Gastroesophageal sphincter (tissue), 4 donors: Measurements from ENCODE around the gene LCP2. TPM values are rescaled to one million over a fixed set of nuclear protein-coding genes. Genes with fewer than 3 reads are reported as not detected.
A peak's percentile ranks its signal among the peaks of the same experiment; 100 is the strongest.

Source experiments
- ATAC-seq: fragments of 150-250 bp; one replicate; pipeline ENCODE4 v1.9.1; 2016; ENCODE audit warnings: mild to moderate bottlenecking, moderate library complexity
- H3K27ac ChIP-seq, 4 donors: fragments of 200-600 bp; sonication (generic) in 3 of 4; 1 replicate in 3 of 4; 2 replicates in 1 of 4; pipeline ENCODE4 v1.5.1; 2016 to 2019
- H3K27me3 ChIP-seq: fragments of 200-600 bp; sonication (generic); one replicate; pipeline ENCODE4 v1.5.1; 2019
- H3K36me3 ChIP-seq, 2 donors: fragments of 200-600 bp; sonication (generic); one replicate each; pipeline ENCODE4 v1.5.1; 2019; ENCODE audit warnings: control low read depth in 1 of 2
- H3K4me1 ChIP-seq, 3 donors: fragments of 200-600 bp; sonication (generic); 1 replicate in 2 of 3; 2 replicates in 1 of 3; pipeline ENCODE4 v1.5.1; 2016 to 2019; ENCODE audit warnings: control low read depth in 2 of 3
- H3K4me3 ChIP-seq, 2 donors: fragments of 200-600 bp; sonication (generic); one replicate each; pipeline ENCODE4 v1.5.1; 2019; ENCODE audit warnings: mild to moderate bottlenecking in 1 of 2, moderate library complexity in 1 of 2
- H3K9me3 ChIP-seq, 3 donors: fragments of 200-600 bp; sonication (generic); one replicate each; pipeline ENCODE4 v1.5.1; 2017 to 2019; ENCODE audit warnings: control low read depth in 2 of 3
- CTCF ChIP-seq, 4 experiments: fragments of 200-600 bp in 2 of 4; fragments of 450-650 bp in 2 of 4; sonication (generic) in 1 of 4; IDR thresholded peaks; one replicate each; pipeline ENCODE4 v1.5.1; 2017 to 2019; ENCODE audit warnings: antibody characterized with exemption in 4 of 4, mild to moderate bottlenecking in 2 of 4, moderate library complexity in 2 of 4
- EP300 ChIP-seq: sonication (generic); formaldehyde crosslinking; IDR thresholded peaks from one replicate; pipeline ENCODE4 v1.6.1; 2017; ENCODE audit warnings: antibody characterized with exemption, mild to moderate bottlenecking
- POLR2A ChIP-seq, 2 donors: fragments of 450-650 bp; IDR thresholded peaks; one replicate each; pipeline ENCODE4 v1.6.1; 2017; ENCODE audit warnings: antibody characterized with exemption in 2 of 2, mild to moderate bottlenecking in 2 of 2, moderate library complexity in 1 of 2
- POLR2AphosphoS5 ChIP-seq: sonication (generic); formaldehyde crosslinking; IDR thresholded peaks from one replicate; pipeline ENCODE4 v1.6.1; 2017; ENCODE audit warnings: antibody characterized with exemption
- WGBS, 2 donors: methylation state at CpG; one replicate each; pipeline ENCODE4 v1.1.5; 2018; ENCODE audit warnings: low coverage in 1 of 2; 5-methylcytosine and 5-hydroxymethylcytosine counted together
- total RNA-seq, 4 donors: library from RNA; depleted of rRNA; stranded (reverse); fragments of >200 nt; gene quantifications; one replicate each; pipeline ENCODE4 v1.1.0, GENCODE V29; 2016

LCP2 gene
- total RNA-seq, 4 donors from 2014 or later, result 5.5 to 17.0 (median 8.3) TPM

- ATAC-seq, result no peak
- WGBS, 2 donors, result 94 to 100% methylated on average over 2 of the region's 8 CpGs
- Histone ChIP-seq H3K9me3 (no peaks in the 10 kb centered on the region), H3K27ac (no peak overlapping the region), H3K36me3 (no peaks in the 10 kb centered on the region), H3K4me3 (no peak overlapping the region), H3K4me1 (peaks cover 0 to 16% (median 4%) of the 10 kb centered on the region in 3 donors), H3K27me3 (no peaks in the 10 kb centered on the region)
- TF ChIP-seq POLR2AphosphoS5 (no peak), POLR2A (IDR thresholded peaks at IDR 0.05) (no peak), CTCF (IDR thresholded peaks at IDR 0.05) (no peak), EP300 (no peak)
Observed at GRCh38 chr5:170273968-170274710, 23.4 kb downstream of the LCP2 start.

- Histone ChIP-seq H3K36me3 (no peaks in the 10 kb centered on the region), H3K4me3 (no peak overlapping the region), H3K9me3 (no peaks in the 10 kb centered on the region), H3K27ac (no peak overlapping the region), H3K27me3 (no peaks in the 10 kb centered on the region), H3K4me1 (peaks cover 4 to 38% (median 14%) of the 10 kb centered on the region in 3 donors)
- no peak for ATAC-seq
- 79 to 100% methylated on average over 1 to 6 of the region's 15 CpGs for WGBS, 2 donors
- TF ChIP-seq POLR2A (IDR thresholded peaks at IDR 0.05), result no peak
- TF ChIP-seq CTCF (IDR thresholded peaks at IDR 0.05), result no peak
- no peak for TF ChIP-seq EP300
- TF ChIP-seq POLR2AphosphoS5, result no peak
Observed at GRCh38 chr5:170270293-170271069, 27.1 kb downstream of the LCP2 start.

- Histone ChIP-seq H3K9me3 (no peaks in the 10 kb centered on the region), H3K36me3 (no peaks in the 10 kb centered on the region), H3K4me3 (no peak overlapping the region), H3K27ac (peak overlapping the region in 1 of 4 donors; percentile 72), H3K4me1 (peaks cover 4 to 44% (median 14%) of the 10 kb centered on the region in 3 donors), H3K27me3 (no peaks in the 10 kb centered on the region)
- 83 to 87% methylated on average over 7 of the region's 7 CpGs for WGBS, 2 donors
- TF ChIP-seq CTCF (IDR thresholded peaks at IDR 0.05) (no peak), EP300 (no peak), POLR2AphosphoS5 (no peak), POLR2A (IDR thresholded peaks at IDR 0.05) (no peak)
- ATAC-seq, result no peak
Observed at GRCh38 chr5:170269579-170269978, 28.0 kb downstream of the LCP2 start.

GRCh38 chr5:170268884-170269283 is 28.7 kb downstream of the LCP2 start:
- whole genome bisulfite sequencing, 2 donors, result 0 to 31% methylated on average over 1 to 2 of the region's 3 CpGs
- Histone ChIP-seq H3K9me3 (no peaks in the 10 kb centered on the region), H3K4me1 (peaks cover 4 to 44% (median 14%) of the 10 kb centered on the region in 3 donors), H3K36me3 (no peaks in the 10 kb centered on the region), H3K27ac (peak overlapping the region in 3 of 4 donors; percentile 35 to 72 (median 44)), H3K4me3 (no peak overlapping the region), H3K27me3 (no peaks in the 10 kb centered on the region)
- TF ChIP-seq CTCF (IDR thresholded peaks at IDR 0.05) (no peak), POLR2A (IDR thresholded peaks at IDR 0.05) (no peak), POLR2AphosphoS5 (no peak), EP300 (no peak)
- ATAC-seq, result no peak
